Measurements from ENCODE around the gene ASTN2.

ASTN2 gene

GRCh38 chr9:117296453-117296852, 118.4 kb downstream of the ASTN2 start:
- DNase-seq, result no peak

GRCh38 chr9:117293206-117294114, 121.4 kb downstream of the ASTN2 start:
- DNase-seq, result no peak

- DNase-seq, result no peak
Measured at GRCh38 chr9:117290856-117291622, 123.8 kb downstream of the ASTN2 start.

- DNase-seq, result no peak
Measured at GRCh38 chr9:117290306-117290840, 124.5 kb downstream of the ASTN2 start.

GRCh38 chr9:117286245-117286644, 128.6 kb downstream of the ASTN2 start:
- DNase-seq, result no peak

- no peak for DNase-seq
Measured at GRCh38 chr9:117284414-117284813, 130.4 kb downstream of the ASTN2 start.

GRCh38 chr9:117282541-117282940, 132.3 kb downstream of the ASTN2 start:
- no peak for DNase-seq

GRCh38 chr9:117278471-117279035, 136.3 kb downstream of the ASTN2 start:
- no peak for DNase-seq

- no peak for DNase-seq
Measured at GRCh38 chr9:117278020-117278419, 136.8 kb downstream of the ASTN2 start.

GRCh38 chr9:117276444-117276843, 138.4 kb downstream of the ASTN2 start:
- DNase-seq, result no peak

GRCh38 chr9:117273612-117274011, 141.2 kb downstream of the ASTN2 start:
- no peak for DNase-seq

- no peak for DNase-seq
Measured at GRCh38 chr9:117268847-117269446, 145.9 kb downstream of the ASTN2 start.

- no peak for DNase-seq
Measured at GRCh38 chr9:117266855-117267497, 147.9 kb downstream of the ASTN2 start.

GRCh38 chr9:117265253-117265652, 149.6 kb downstream of the ASTN2 start:
- no peak for DNase-seq

GRCh38 chr9:117258184-117258866, 156.5 kb downstream of the ASTN2 start:
- no peak for DNase-seq

GRCh38 chr9:117253261-117253660, 161.6 kb downstream of the ASTN2 start:
- DNase-seq, result no peak

- DNase-seq, result no peak
Measured at GRCh38 chr9:117250610-117251215, 164.1 kb downstream of the ASTN2 start.

GRCh38 chr9:117249799-117250198, 165.1 kb downstream of the ASTN2 start:
- DNase-seq, result no peak

GRCh38 chr9:117247266-117247665, 167.6 kb downstream of the ASTN2 start:
- no peak for DNase-seq

GRCh38 chr9:117245175-117245829, 169.6 kb downstream of the ASTN2 start:
- no peak for DNase-seq

- no peak for DNase-seq
Measured at GRCh38 chr9:117242082-117242481, 172.8 kb downstream of the ASTN2 start.

Measured in effector CD8-positive, alpha-beta T cell (primary cell).